Measurements from ENCODE around the gene QPCTL. TPM values are rescaled to one million over a fixed set of nuclear protein-coding genes. Genes with fewer than 3 reads are reported as not detected.

QPCTL gene
- total RNA-seq = 17.4 and 25.0 TPM in 2 replicates

- DNase-seq (ENCODE audit: extremely low read depth, low read depth, low spot score) = peak; percentile 98
These were observed at the start of gene QPCTL for GRCh38 chr19:45692187-45693105. QPCTL (plus strand) TSS chr19:45692666; CDS start chr19:45692704, 38 bp downstream.

GRCh38 chr19:45643024-45643926 is 49.2 kb upstream of the QPCTL start:
- DNase-seq (ENCODE audit: extremely low read depth, low read depth, low spot score) = no peak

GRCh38 chr19:45643927-45644771 is 48.3 kb upstream of the QPCTL start:
- no peak for DNase-seq (ENCODE audit: extremely low read depth, low read depth, low spot score)

- DNase-seq (ENCODE audit: extremely low read depth, low read depth, low spot score) = no peak
These were observed 47.3 kb upstream of the QPCTL start for GRCh38 chr19:45645068-45645630.

GRCh38 chr19:45645631-45646344 is 46.7 kb upstream of the QPCTL start:
- DNase-seq (ENCODE audit: extremely low read depth, low read depth, low spot score) = peak; percentile 72

GRCh38 chr19:45646345-45646698 is 46.1 kb upstream of the QPCTL start:
- no peak for DNase-seq (ENCODE audit: extremely low read depth, low read depth, low spot score)

GRCh38 chr19:45650722-45651121 is 41.7 kb upstream of the QPCTL start:
- DNase-seq (ENCODE audit: extremely low read depth, low read depth, low spot score) = no peak

- DNase-seq (ENCODE audit: extremely low read depth, low read depth, low spot score) = no peak
These were observed 38.8 kb upstream of the QPCTL start for GRCh38 chr19:45653634-45654033.

GRCh38 chr19:45655073-45655472 is 37.4 kb upstream of the QPCTL start:
- DNase-seq (ENCODE audit: extremely low read depth, low read depth, low spot score) = no peak

GRCh38 chr19:45657520-45658167 is 34.8 kb upstream of the QPCTL start:
- no peak for DNase-seq (ENCODE audit: extremely low read depth, low read depth, low spot score)

GRCh38 chr19:45659096-45659729 is 33.3 kb upstream of the QPCTL start:
- DNase-seq (ENCODE audit: extremely low read depth, low read depth, low spot score) = no peak

- no peak for DNase-seq (ENCODE audit: extremely low read depth, low read depth, low spot score)
These were observed 31.8 kb upstream of the QPCTL start for GRCh38 chr19:45660636-45661035.

GRCh38 chr19:45663800-45664199 is 28.7 kb upstream of the QPCTL start:
- no peak for DNase-seq (ENCODE audit: extremely low read depth, low read depth, low spot score)

GRCh38 chr19:45664575-45664974 is 27.9 kb upstream of the QPCTL start:
- DNase-seq (ENCODE audit: extremely low read depth, low read depth, low spot score) = no peak

- no peak for DNase-seq (ENCODE audit: extremely low read depth, low read depth, low spot score)
These were observed 24.7 kb upstream of the QPCTL start, which contains the start of gene GIPR for GRCh38 chr19:45667620-45668341. GIPR (plus strand) TSS chr19:45668221; CDS start chr19:45669521, 1,300 bp downstream.

- no peak for DNase-seq (ENCODE audit: extremely low read depth, low read depth, low spot score)
These were observed 24.1 kb upstream of the QPCTL start for GRCh38 chr19:45668342-45668871.

GRCh38 chr19:45670670-45671453 is 21.6 kb upstream of the QPCTL start:
- no peak for DNase-seq (ENCODE audit: extremely low read depth, low read depth, low spot score)
